HL-60 (cell line): Measurements from ENCODE around the gene CXCL9.
"Not testable (repeated sequence)": the region's sequence is repeated elsewhere in the genome, so short reads cannot be mapped to it uniquely, and the experiment has no call there.

Experiments
- GABPA ChIP-seq: IDR thresholded peaks from 2 replicates; pipeline ENCODE4 v1.6.1; 2012; ENCODE audit warnings: low read depth
- POLR2AphosphoS5 ChIP-seq: IDR thresholded peaks from 2 replicates; pipeline ENCODE4 v1.6.1; 2012; ENCODE audit warnings: low read depth
- TF ChIP-seq, protein P1 (sequence below): IDR thresholded peaks from one replicate; pipeline ENCODE4 v1.5.1; 2011; ENCODE audit warnings: low read length, control low read depth, inconsistent platforms; ENCODE audit not compliant: insufficient read depth
- TF ChIP-seq, protein P2 (sequence below): IDR thresholded peaks from 2 replicates; pipeline ENCODE4 v1.6.1; 2012; ENCODE audit warnings: low read depth; ENCODE audit not compliant: insufficient replicate concordance

DNA sequence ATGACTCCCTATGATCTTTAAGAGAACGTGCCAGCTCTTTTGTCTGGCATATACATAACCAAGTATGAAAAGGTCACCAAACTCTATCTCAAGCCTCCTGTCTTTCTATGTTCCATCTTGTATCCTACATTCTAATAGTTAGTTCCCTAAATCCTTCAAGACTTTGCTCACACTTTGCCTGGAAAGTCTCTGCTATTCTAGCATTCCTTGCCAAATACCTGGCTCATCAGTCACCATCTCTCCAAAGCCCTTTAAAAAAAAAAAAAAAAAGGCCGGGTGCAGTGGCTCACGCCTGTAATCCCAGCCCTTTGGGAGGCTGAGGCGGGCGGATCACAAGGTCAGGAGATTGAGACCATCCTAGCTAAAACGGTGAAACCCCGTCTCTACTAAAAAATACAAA lies 48.8 kb downstream of the CXCL9 start:
- TF ChIP-seq, protein P1, sequence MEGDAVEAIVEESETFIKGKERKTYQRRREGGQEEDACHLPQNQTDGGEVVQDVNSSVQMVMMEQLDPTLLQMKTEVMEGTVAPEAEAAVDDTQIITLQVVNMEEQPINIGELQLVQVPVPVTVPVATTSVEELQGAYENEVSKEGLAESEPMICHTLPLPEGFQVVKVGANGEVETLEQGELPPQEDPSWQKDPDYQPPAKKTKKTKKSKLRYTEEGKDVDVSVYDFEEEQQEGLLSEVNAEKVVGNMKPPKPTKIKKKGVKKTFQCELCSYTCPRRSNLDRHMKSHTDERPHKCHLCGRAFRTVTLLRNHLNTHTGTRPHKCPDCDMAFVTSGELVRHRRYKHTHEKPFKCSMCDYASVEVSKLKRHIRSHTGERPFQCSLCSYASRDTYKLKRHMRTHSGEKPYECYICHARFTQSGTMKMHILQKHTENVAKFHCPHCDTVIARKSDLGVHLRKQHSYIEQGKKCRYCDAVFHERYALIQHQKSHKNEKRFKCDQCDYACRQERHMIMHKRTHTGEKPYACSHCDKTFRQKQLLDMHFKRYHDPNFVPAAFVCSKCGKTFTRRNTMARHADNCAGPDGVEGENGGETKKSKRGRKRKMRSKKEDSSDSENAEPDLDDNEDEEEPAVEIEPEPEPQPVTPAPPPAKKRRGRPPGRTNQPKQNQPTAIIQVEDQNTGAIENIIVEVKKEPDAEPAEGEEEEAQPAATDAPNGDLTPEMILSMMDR = not testable (repeated sequence)
- TF ChIP-seq, protein P2, sequence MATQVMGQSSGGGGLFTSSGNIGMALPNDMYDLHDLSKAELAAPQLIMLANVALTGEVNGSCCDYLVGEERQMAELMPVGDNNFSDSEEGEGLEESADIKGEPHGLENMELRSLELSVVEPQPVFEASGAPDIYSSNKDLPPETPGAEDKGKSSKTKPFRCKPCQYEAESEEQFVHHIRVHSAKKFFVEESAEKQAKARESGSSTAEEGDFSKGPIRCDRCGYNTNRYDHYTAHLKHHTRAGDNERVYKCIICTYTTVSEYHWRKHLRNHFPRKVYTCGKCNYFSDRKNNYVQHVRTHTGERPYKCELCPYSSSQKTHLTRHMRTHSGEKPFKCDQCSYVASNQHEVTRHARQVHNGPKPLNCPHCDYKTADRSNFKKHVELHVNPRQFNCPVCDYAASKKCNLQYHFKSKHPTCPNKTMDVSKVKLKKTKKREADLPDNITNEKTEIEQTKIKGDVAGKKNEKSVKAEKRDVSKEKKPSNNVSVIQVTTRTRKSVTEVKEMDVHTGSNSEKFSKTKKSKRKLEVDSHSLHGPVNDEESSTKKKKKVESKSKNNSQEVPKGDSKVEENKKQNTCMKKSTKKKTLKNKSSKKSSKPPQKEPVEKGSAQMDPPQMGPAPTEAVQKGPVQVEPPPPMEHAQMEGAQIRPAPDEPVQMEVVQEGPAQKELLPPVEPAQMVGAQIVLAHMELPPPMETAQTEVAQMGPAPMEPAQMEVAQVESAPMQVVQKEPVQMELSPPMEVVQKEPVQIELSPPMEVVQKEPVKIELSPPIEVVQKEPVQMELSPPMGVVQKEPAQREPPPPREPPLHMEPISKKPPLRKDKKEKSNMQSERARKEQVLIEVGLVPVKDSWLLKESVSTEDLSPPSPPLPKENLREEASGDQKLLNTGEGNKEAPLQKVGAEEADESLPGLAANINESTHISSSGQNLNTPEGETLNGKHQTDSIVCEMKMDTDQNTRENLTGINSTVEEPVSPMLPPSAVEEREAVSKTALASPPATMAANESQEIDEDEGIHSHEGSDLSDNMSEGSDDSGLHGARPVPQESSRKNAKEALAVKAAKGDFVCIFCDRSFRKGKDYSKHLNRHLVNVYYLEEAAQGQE = not testable (repeated sequence)
- not testable (repeated sequence) for TF ChIP-seq POLR2AphosphoS5, GABPA
